SU-DHL-6 (cell line): ENCODE data around the gene SLC2A1.

Experiments
- H2AFZ ChIP-seq: fragments of 200-600 bp; sonication (generic); 2 replicates; pipeline ENCODE4 v1.6.1; 2014; ENCODE audit warnings: low read depth, mild to moderate bottlenecking, moderate library complexity, mixed read lengths, antibody characterized with exemption, low read length; ENCODE audit not compliant: severe bottlenecking
- H3F3A ChIP-seq: fragments of 200-600 bp; shearing (Covaris generic); 2 replicates; pipeline ENCODE4 v1.6.0; 2016; ENCODE audit warnings: antibody characterized with exemption, mild to moderate bottlenecking; ENCODE audit not compliant: insufficient read depth
- H3K27ac ChIP-seq: fragments of 200-600 bp; sonication (generic); 2 replicates; pipeline ENCODE4 v1.5.1; 2016; ENCODE audit warnings: low read depth, mild to moderate bottlenecking, low read length, moderate library complexity, mixed read lengths
- H3K27me3 ChIP-seq: fragments of 200-600 bp; sonication (generic), shearing (Covaris generic); 2 replicates; pipeline ENCODE4 v1.6.0; 2014; ENCODE audit warnings: mild to moderate bottlenecking, low read length
- H3K36me3 ChIP-seq: fragments of 200-600 bp; sonication (generic); 2 replicates; pipeline ENCODE4 v1.6.1; 2014; ENCODE audit warnings: mild to moderate bottlenecking, low read length, mixed read lengths
- H3K4me2 ChIP-seq: fragments of 300-600, 200-600 bp; shearing (Covaris generic), sonication (generic); 2 replicates; pipeline ENCODE4 v1.6.0; 2014; ENCODE audit warnings: low read length, low read depth, mild to moderate bottlenecking; ENCODE audit not compliant: poor library complexity, severe bottlenecking
- H3K4me3 ChIP-seq: fragments of 200-600 bp; sonication (generic); 2 replicates; pipeline ENCODE4 v1.5.1; 2014; ENCODE audit warnings: antibody characterized with exemption, low read length, mild to moderate bottlenecking, mixed read lengths; ENCODE audit not compliant: insufficient read depth, poor library complexity, severe bottlenecking
- H3K79me2 ChIP-seq: fragments of 200-600 bp; sonication (generic); 2 replicates; pipeline ENCODE4 v1.6.1; 2014; ENCODE audit warnings: mild to moderate bottlenecking, low read length, moderate library complexity; ENCODE audit not compliant: insufficient read depth
- H3K9ac ChIP-seq: fragments of 200-600 bp; sonication (generic); 2 replicates; pipeline ENCODE4 v1.7.0; 2014; ENCODE audit warnings: mild to moderate bottlenecking, low read length
- H3K9me2 ChIP-seq: fragments of 200-600 bp; sonication (generic); replicated peaks from 2 replicates; pipeline ENCODE4 v1.6.1; 2014; ENCODE audit warnings: low read length; ENCODE audit not compliant: insufficient read depth
- H3K9me3 ChIP-seq: fragments of 200-600 bp; sonication (generic); 2 replicates; pipeline ENCODE4 v1.6.1; 2014; ENCODE audit warnings: low read length, mixed read lengths; ENCODE audit not compliant: insufficient read depth
- H4K20me1 ChIP-seq: fragments of 200-600 bp; sonication (generic); 2 replicates; pipeline ENCODE4 v1.6.1; 2014; ENCODE audit warnings: low read depth, mild to moderate bottlenecking, antibody characterized with exemption, low read length, moderate library complexity, mixed read lengths
- EZH2phosphoT487 ChIP-seq: fragments of 200-600 bp; sonication (generic), shearing (Covaris generic); conservative IDR thresholded peaks from 2 replicates; pipeline ENCODE4 v1.6.1; 2018; ENCODE audit warnings: mild to moderate bottlenecking, antibody characterized with exemption, low read length, moderate library complexity, mixed read lengths
- TF ChIP-seq, protein P1 (sequence below): fragments of 200-600 bp; sonication (generic); IDR thresholded peaks from one replicate; pipeline ENCODE4 v1.5.1; 2017; ENCODE audit warnings: antibody characterized with exemption, mild to moderate bottlenecking, low read length, moderate library complexity; ENCODE audit not compliant: insufficient read depth, poor library complexity, severe bottlenecking

The SLC2A1 gene

GRCh38 chr1:42876009-42876408 lies 82.7 kb downstream of the SLC2A1 start:
- Histone ChIP-seq H3K27me3 (no peaks in the 10 kb centered on the region), H3K4me2 (no peak overlapping the region), H3K36me3 (no peaks in the 10 kb centered on the region), H2AFZ (no peak overlapping the region), H3K79me2 (no peaks in the 10 kb centered on the region), H3K9me2 (no peaks in the 10 kb centered on the region), H4K20me1 (no peaks in the 10 kb centered on the region), H3F3A (no peaks in the 10 kb centered on the region), H3K9ac (no peak overlapping the region), H3K9me3 (peaks cover 17% of the 10 kb centered on the region; the same call in 1 of the 2 replicates), H3K4me3 (no peak overlapping the region), H3K27ac (no peak overlapping the region)
- TF ChIP-seq EZH2phosphoT487: no peak
- TF ChIP-seq, protein P1, sequence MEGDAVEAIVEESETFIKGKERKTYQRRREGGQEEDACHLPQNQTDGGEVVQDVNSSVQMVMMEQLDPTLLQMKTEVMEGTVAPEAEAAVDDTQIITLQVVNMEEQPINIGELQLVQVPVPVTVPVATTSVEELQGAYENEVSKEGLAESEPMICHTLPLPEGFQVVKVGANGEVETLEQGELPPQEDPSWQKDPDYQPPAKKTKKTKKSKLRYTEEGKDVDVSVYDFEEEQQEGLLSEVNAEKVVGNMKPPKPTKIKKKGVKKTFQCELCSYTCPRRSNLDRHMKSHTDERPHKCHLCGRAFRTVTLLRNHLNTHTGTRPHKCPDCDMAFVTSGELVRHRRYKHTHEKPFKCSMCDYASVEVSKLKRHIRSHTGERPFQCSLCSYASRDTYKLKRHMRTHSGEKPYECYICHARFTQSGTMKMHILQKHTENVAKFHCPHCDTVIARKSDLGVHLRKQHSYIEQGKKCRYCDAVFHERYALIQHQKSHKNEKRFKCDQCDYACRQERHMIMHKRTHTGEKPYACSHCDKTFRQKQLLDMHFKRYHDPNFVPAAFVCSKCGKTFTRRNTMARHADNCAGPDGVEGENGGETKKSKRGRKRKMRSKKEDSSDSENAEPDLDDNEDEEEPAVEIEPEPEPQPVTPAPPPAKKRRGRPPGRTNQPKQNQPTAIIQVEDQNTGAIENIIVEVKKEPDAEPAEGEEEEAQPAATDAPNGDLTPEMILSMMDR: no peak
